ENCODE data around the gene ZBTB8OS.
"Not testable (repeated sequence)": the region's sequence is repeated elsewhere in the genome, so short reads cannot be mapped to it uniquely, and the experiment has no call there.

Gene ZBTB8OS

GRCh38 chr1:32650248-32650751 is at the start of gene ZBTB8OS:
TSS of gene ZBTB8OS (minus strand) at chr1:32650550. CDS start at chr1:32650529, 21 bp downstream.
- peak; percentile 79 for DNase-seq (ENCODE audit: low read depth)

- DNase-seq (ENCODE audit: low read depth): not testable (repeated sequence)
Observed at GRCh38 chr1:32696996-32697395, 46.6 kb upstream of the ZBTB8OS start.

GRCh38 chr1:32696041-32696440 is 45.7 kb upstream of the ZBTB8OS start:
- DNase-seq (ENCODE audit: low read depth): no peak

GRCh38 chr1:32695098-32695904 is 45.0 kb upstream of the ZBTB8OS start:
- no peak for DNase-seq (ENCODE audit: low read depth)

GRCh38 chr1:32693455-32694174 is 43.3 kb upstream of the ZBTB8OS start:
- DNase-seq (ENCODE audit: low read depth): no peak

- no peak for DNase-seq (ENCODE audit: low read depth)
Observed at GRCh38 chr1:32686387-32686786, 36.0 kb upstream of the ZBTB8OS start.

GRCh38 chr1:32685498-32685897 is 35.1 kb upstream of the ZBTB8OS start:
- DNase-seq (ENCODE audit: low read depth): no peak

GRCh38 chr1:32684167-32684811 is 33.9 kb upstream of the ZBTB8OS start:
- DNase-seq (ENCODE audit: low read depth): no peak

- DNase-seq (ENCODE audit: low read depth): no peak
Observed at GRCh38 chr1:32683397-32683796, 33.0 kb upstream of the ZBTB8OS start.

GRCh38 chr1:32681999-32682398 is 31.6 kb upstream of the ZBTB8OS start:
- no peak for DNase-seq (ENCODE audit: low read depth)

- DNase-seq (ENCODE audit: low read depth): no peak
Observed at GRCh38 chr1:32681509-32681908, 31.2 kb upstream of the ZBTB8OS start.

GRCh38 chr1:32680642-32681041 is 30.3 kb upstream of the ZBTB8OS start:
- no peak for DNase-seq (ENCODE audit: low read depth)

GRCh38 chr1:32679993-32680392 is 29.6 kb upstream of the ZBTB8OS start:
- DNase-seq (ENCODE audit: low read depth): not testable (repeated sequence)

- DNase-seq (ENCODE audit: low read depth): no peak
Observed at GRCh38 chr1:32676945-32677344, 26.6 kb upstream of the ZBTB8OS start.

GRCh38 chr1:32668716-32669115 is 18.4 kb upstream of the ZBTB8OS start:
- not testable (repeated sequence) for DNase-seq (ENCODE audit: low read depth)

GRCh38 chr1:32666901-32667566 is 16.7 kb upstream of the ZBTB8OS start:
- no peak for DNase-seq (ENCODE audit: low read depth)

GRCh38 chr1:32665915-32666314 is 15.6 kb upstream of the ZBTB8OS start:
- DNase-seq (ENCODE audit: low read depth): no peak

- DNase-seq (ENCODE audit: low read depth): no peak
Observed at GRCh38 chr1:32659581-32659980, 9.2 kb upstream of the ZBTB8OS start.

- DNase-seq (ENCODE audit: low read depth): no peak
Observed at GRCh38 chr1:32652244-32652962, 2.1 kb upstream of the ZBTB8OS start.

GRCh38 chr1:32651461-32652073 is 1.2 kb upstream of the ZBTB8OS start:
- DNase-seq (ENCODE audit: low read depth): no peak
